ENCODE measurements around the gene GRIK1. TPM values are rescaled to one million over a fixed set of nuclear protein-coding genes. Genes with fewer than 3 reads are reported as not detected.

Gene GRIK1
- total RNA-seq, 5 donors from 2014 or later (not counting 1 experiment from before 2014, with no cell fraction given), result not detected

GRCh38 chr21:29829564-29830275, 110.1 kb downstream of the GRIK1 start:
- no peak for DNase-seq
- Mint-ChIP-seq H3K36me3 (no peaks in the 10 kb centered on the region), H3K4me3 (no peak overlapping the region), H3K27ac (no peak overlapping the region), H3K27me3 (peaks cover 0 to 7% of the 10 kb centered on the region in 2 donors), H3K4me1 (no peaks in the 10 kb centered on the region), H3K9me3 (peaks cover 7 to 17% (median 11%) of the 10 kb centered on the region in 3 donors)
- no peaks in the 10 kb centered on the region for H3K27me3 ChIP-seq (replicated peaks in 1 of 2; ENCODE audit: control insufficient read depth in 2 of 2, extremely low read depth in 1 of 2, insufficient read depth in 2 of 2, low read length in 1 of 2)
- ChIA-PET POLR2A (no interaction called here), CTCF (interaction anchor here in 1 of 2 donors (0.9 kb wide), 1 partner anchor 20 kb away, joined by 3 read pairs; no protein-coding TSS in a partner anchor)
- no peak for ATAC-seq (replicated peaks in 1 of 4)
- no peak overlapping the region for H3K4me3 ChIP-seq (ENCODE audit: control insufficient read depth in 1 of 2, extremely low read depth in 1 of 2, low read length in 1 of 2)
- H3K9me3 ChIP-seq, result no peaks in the 10 kb centered on the region
- H3K36me3 ChIP-seq (ENCODE audit: control insufficient read depth in 2 of 2, extremely low read depth in 1 of 2, insufficient read depth in 1 of 2, low read length in 1 of 2), result no peaks in the 10 kb centered on the region
- WGBS (ENCODE audit: insufficient coverage), result 100% methylated on average over 2 of the region's 2 CpGs
- H3K4me1 ChIP-seq (ENCODE audit: control insufficient read depth in 1 of 2, extremely low read depth in 1 of 2, insufficient read depth in 2 of 2, low read length in 2 of 2), result no peaks in the 10 kb centered on the region
- H3K27ac ChIP-seq (ENCODE audit: low read length), result no peak overlapping the region

- no peaks in the 10 kb centered on the region for H3K4me1 ChIP-seq (ENCODE audit: control insufficient read depth in 1 of 2, extremely low read depth in 1 of 2, insufficient read depth in 2 of 2, low read length in 2 of 2)
- no peak overlapping the region for H3K27ac ChIP-seq (ENCODE audit: low read length)
- H3K36me3 Mint-ChIP-seq, result no peaks in the 10 kb centered on the region
- DNase-seq, result no peak
- no peak overlapping the region for H3K4me3 ChIP-seq (ENCODE audit: control insufficient read depth in 1 of 2, extremely low read depth in 1 of 2, low read length in 1 of 2)
- CTCF ChIA-PET, result interaction anchor here in 1 of 2 donors (0.6 kb wide), 1 partner anchor 11 kb away, joined by 4 read pairs; no protein-coding TSS in a partner anchor
- peaks cover 0 to 15% of the 10 kb centered on the region in 2 donors for H3K27me3 Mint-ChIP-seq
- H3K36me3 ChIP-seq (ENCODE audit: control insufficient read depth in 2 of 2, extremely low read depth in 1 of 2, insufficient read depth in 1 of 2, low read length in 1 of 2), result no peaks in the 10 kb centered on the region
- POLR2A ChIA-PET, result no interaction called here
- WGBS (ENCODE audit: insufficient coverage), result no CpG with 5 or more reads among the region's 2 CpGs
- no peaks in the 10 kb centered on the region for H3K9me3 ChIP-seq
- H3K27ac Mint-ChIP-seq, result no peak overlapping the region
- no peaks in the 10 kb centered on the region for H3K4me1 Mint-ChIP-seq
- ATAC-seq (replicated peaks in 1 of 4), result no peak
- no peak overlapping the region for H3K4me3 Mint-ChIP-seq
- H3K9me3 Mint-ChIP-seq, result peaks cover 5 to 11% (median 10%) of the 10 kb centered on the region in 3 donors
- H3K27me3 ChIP-seq (replicated peaks in 1 of 2; ENCODE audit: control insufficient read depth in 2 of 2, extremely low read depth in 1 of 2, insufficient read depth in 2 of 2, low read length in 1 of 2), result no peaks in the 10 kb centered on the region
Observed at GRCh38 chr21:29827647-29828046, 112.1 kb downstream of the GRIK1 start.

GRCh38 chr21:29827236-29827635, 112.6 kb downstream of the GRIK1 start:
- POLR2A ChIA-PET, result no interaction called here
- H3K27me3 ChIP-seq (replicated peaks in 1 of 2; ENCODE audit: control insufficient read depth in 2 of 2, extremely low read depth in 1 of 2, insufficient read depth in 2 of 2, low read length in 1 of 2), result no peaks in the 10 kb centered on the region

GRCh38 chr21:29826386-29826785, 113.4 kb downstream of the GRIK1 start:
- no peaks in the 10 kb centered on the region for H3K27me3 ChIP-seq (replicated peaks in 1 of 2; ENCODE audit: control insufficient read depth in 2 of 2, extremely low read depth in 1 of 2, insufficient read depth in 2 of 2, low read length in 1 of 2)
- H3K9me3 Mint-ChIP-seq, result peaks cover 4 to 8% (median 6%) of the 10 kb centered on the region in 3 donors
- H3K4me3 ChIP-seq (ENCODE audit: control insufficient read depth in 1 of 2, extremely low read depth in 1 of 2, low read length in 1 of 2), result no peak overlapping the region
- H3K4me3 Mint-ChIP-seq, result no peak overlapping the region
- no peaks in the 10 kb centered on the region for H3K4me1 ChIP-seq (ENCODE audit: control insufficient read depth in 1 of 2, extremely low read depth in 1 of 2, insufficient read depth in 2 of 2, low read length in 2 of 2)
- H3K27ac Mint-ChIP-seq, result no peak overlapping the region
- no peaks in the 10 kb centered on the region for H3K36me3 ChIP-seq (ENCODE audit: control insufficient read depth in 2 of 2, extremely low read depth in 1 of 2, insufficient read depth in 1 of 2, low read length in 1 of 2)
- peaks cover 0 to 18% of the 10 kb centered on the region in 2 donors for H3K27me3 Mint-ChIP-seq
- DNase-seq (no peak), ATAC-seq (replicated peaks in 1 of 4) (no peak)
- H3K27ac ChIP-seq (ENCODE audit: low read length), result no peak overlapping the region
- ChIA-PET CTCF (no interaction called here), POLR2A (no interaction called here)
- no peaks in the 10 kb centered on the region for H3K36me3 Mint-ChIP-seq
- H3K4me1 Mint-ChIP-seq, result no peaks in the 10 kb centered on the region
- no CpG with 5 or more reads among the region's 1 CpG for WGBS (ENCODE audit: insufficient coverage)
- no peaks in the 10 kb centered on the region for H3K9me3 ChIP-seq

More at GRCh38 chr21:29827236-29827635, 112.6 kb downstream of the GRIK1 start:
- Mint-ChIP-seq H3K4me3 (no peak overlapping the region), H3K4me1 (no peaks in the 10 kb centered on the region), H3K27me3 (peaks cover 0 to 18% of the 10 kb centered on the region in 2 donors), H3K27ac (no peak overlapping the region), H3K9me3 (peaks cover 4 to 11% (median 8%) of the 10 kb centered on the region in 3 donors), H3K36me3 (no peaks in the 10 kb centered on the region)
- Histone ChIP-seq H3K27ac (ENCODE audit: low read length) (no peak overlapping the region), H3K4me3 (ENCODE audit: control insufficient read depth in 1 of 2, extremely low read depth in 1 of 2, low read length in 1 of 2) (no peak overlapping the region), H3K36me3 (ENCODE audit: control insufficient read depth in 2 of 2, extremely low read depth in 1 of 2, insufficient read depth in 1 of 2, low read length in 1 of 2) (no peaks in the 10 kb centered on the region), H3K4me1 (ENCODE audit: control insufficient read depth in 1 of 2, extremely low read depth in 1 of 2, insufficient read depth in 2 of 2, low read length in 2 of 2) (no peaks in the 10 kb centered on the region), H3K9me3 (no peaks in the 10 kb centered on the region)
- WGBS (ENCODE audit: insufficient coverage), result no CpG with 5 or more reads among the region's 3 CpGs
- CTCF ChIA-PET, result interaction anchor here in 1 of 2 donors (0.6 kb wide), 1 partner anchor 12 kb away, joined by 4 read pairs; no protein-coding TSS in a partner anchor
- ATAC-seq (replicated peaks in 1 of 4) (no peak), DNase-seq (no peak)

GRCh38 chr21:29825936-29826335, 113.9 kb downstream of the GRIK1 start:
- peaks cover 2 to 8% (median 4%) of the 10 kb centered on the region in 3 donors for H3K9me3 Mint-ChIP-seq
- Histone ChIP-seq H3K27me3 (replicated peaks in 1 of 2; ENCODE audit: control insufficient read depth in 2 of 2, extremely low read depth in 1 of 2, insufficient read depth in 2 of 2, low read length in 1 of 2) (no peaks in the 10 kb centered on the region), H3K9me3 (no peaks in the 10 kb centered on the region), H3K4me1 (ENCODE audit: control insufficient read depth in 1 of 2, extremely low read depth in 1 of 2, insufficient read depth in 2 of 2, low read length in 2 of 2) (no peaks in the 10 kb centered on the region), H3K4me3 (ENCODE audit: control insufficient read depth in 1 of 2, extremely low read depth in 1 of 2, low read length in 1 of 2) (no peak overlapping the region), H3K36me3 (ENCODE audit: control insufficient read depth in 2 of 2, extremely low read depth in 1 of 2, insufficient read depth in 1 of 2, low read length in 1 of 2) (no peaks in the 10 kb centered on the region), H3K27ac (ENCODE audit: low read length) (no peak overlapping the region)
- POLR2A ChIA-PET, result no interaction called here
- H3K27ac Mint-ChIP-seq, result no peak overlapping the region
- CTCF ChIA-PET, result no interaction called here
- ATAC-seq (replicated peaks in 1 of 4), result no peak
- no peaks in the 10 kb centered on the region for H3K36me3 Mint-ChIP-seq
- H3K4me1 Mint-ChIP-seq, result no peaks in the 10 kb centered on the region
- peaks cover 0 to 18% of the 10 kb centered on the region in 2 donors for H3K27me3 Mint-ChIP-seq
- no peak overlapping the region for H3K4me3 Mint-ChIP-seq
- DNase-seq, result no peak
- WGBS (ENCODE audit: insufficient coverage), result no CpG with 5 or more reads among the region's 2 CpGs

- peaks cover 0 to 18% of the 10 kb centered on the region in 2 donors for H3K27me3 Mint-ChIP-seq
- no peak overlapping the region for H3K27ac Mint-ChIP-seq
- no peak overlapping the region for H3K4me3 Mint-ChIP-seq
- CTCF ChIA-PET, result no interaction called here
- POLR2A ChIA-PET, result no interaction called here
- DNase-seq (no peak), ATAC-seq (replicated peaks in 1 of 4) (no peak)
- peaks cover 2 to 8% (median 4%) of the 10 kb centered on the region in 3 donors for H3K9me3 Mint-ChIP-seq
- H3K4me1 Mint-ChIP-seq, result no peaks in the 10 kb centered on the region
- H3K27ac ChIP-seq (ENCODE audit: low read length), result no peak overlapping the region
- no peak overlapping the region for H3K4me3 ChIP-seq (ENCODE audit: control insufficient read depth in 1 of 2, extremely low read depth in 1 of 2, low read length in 1 of 2)
- H3K27me3 ChIP-seq (replicated peaks in 1 of 2; ENCODE audit: control insufficient read depth in 2 of 2, extremely low read depth in 1 of 2, insufficient read depth in 2 of 2, low read length in 1 of 2), result no peaks in the 10 kb centered on the region
- no peaks in the 10 kb centered on the region for H3K9me3 ChIP-seq
- no peaks in the 10 kb centered on the region for H3K36me3 Mint-ChIP-seq
- H3K36me3 ChIP-seq (ENCODE audit: control insufficient read depth in 2 of 2, extremely low read depth in 1 of 2, insufficient read depth in 1 of 2, low read length in 1 of 2), result no peaks in the 10 kb centered on the region
- H3K4me1 ChIP-seq (ENCODE audit: control insufficient read depth in 1 of 2, extremely low read depth in 1 of 2, insufficient read depth in 2 of 2, low read length in 2 of 2), result no peaks in the 10 kb centered on the region
Observed at GRCh38 chr21:29825345-29825744, 114.5 kb downstream of the GRIK1 start.

Measured in T-cell (primary cell).